Activated CD8-positive, alpha-beta memory T cell treated with anti-CD3 and anti-CD28 coated beads for 1 hour (primary cell): ENCODE data around the gene MPLKIP.
"Not testable (repeated sequence)": the region's sequence is repeated elsewhere in the genome, so short reads cannot be mapped to it uniquely, and the experiment has no call there.

Experiments
- DNase-seq, 2 donors: peaks; one replicate each; pipeline ENCODE4 v3.0.0-alpha.2; 2020; ENCODE audit warnings: low read depth in 1 of 2; ENCODE audit errors: extremely low read depth in 1 of 2

The MPLKIP gene

DNA sequence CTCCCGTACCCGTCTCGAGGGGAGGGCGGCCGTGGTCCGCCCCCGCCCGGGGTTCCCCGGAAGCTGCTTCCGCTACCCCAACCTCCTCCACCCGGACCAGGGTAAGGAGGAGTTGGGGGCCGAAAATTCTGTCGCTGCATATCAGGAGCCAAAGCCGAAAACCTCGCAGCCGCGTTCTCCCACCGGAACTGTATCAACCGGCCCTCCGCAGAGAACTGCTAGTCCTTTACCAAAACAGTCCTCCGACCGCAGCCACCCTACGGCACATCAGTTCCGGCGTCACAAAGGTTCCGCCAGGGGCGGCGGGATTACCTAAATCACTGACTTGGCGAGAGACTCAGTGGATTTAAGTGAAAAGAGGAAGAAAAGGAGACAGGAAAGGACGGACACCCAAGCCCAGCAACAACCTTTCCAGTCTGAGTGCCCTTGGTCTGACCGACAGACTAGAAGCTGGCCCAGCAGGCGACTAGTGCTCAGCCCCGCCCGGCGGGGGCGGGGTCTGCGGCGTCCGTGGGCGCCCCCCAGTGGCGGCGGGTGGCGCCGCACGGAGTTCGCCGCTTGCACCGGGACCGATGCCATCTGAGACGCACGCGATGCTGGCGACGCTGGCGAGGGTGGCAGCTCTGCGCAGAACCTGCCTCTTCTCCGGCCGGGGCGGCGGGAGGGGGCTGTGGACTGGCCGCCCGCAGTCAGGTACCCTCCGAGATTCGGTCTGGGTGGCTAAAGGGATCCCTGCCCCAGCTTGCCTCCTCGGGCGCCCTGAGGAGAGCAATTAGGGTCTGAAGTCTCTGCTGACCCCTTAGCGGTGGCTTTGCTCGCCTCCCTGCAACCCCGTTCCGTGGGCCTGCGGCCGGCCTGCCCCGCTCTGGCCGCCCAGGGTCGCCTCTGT is at the start of gene MPLKIP, which contains the start of gene SUGCT:
Gene MPLKIP, minus strand, starts transcription at position 195 of the 889 bp plus-strand sequence. Its CDS starts 55 bp downstream, at position 140.
Gene SUGCT, plus strand, starts transcription at position 578 of the 889 bp plus-strand sequence.
- peak; percentile 68 to 74 for DNase-seq

- DNase-seq = no peak
These were observed 48.0 kb upstream of the MPLKIP start for GRCh38 chr7:40182452-40182851.

GRCh38 chr7:40177071-40177470 is 42.6 kb upstream of the MPLKIP start:
- DNase-seq = no peak

DNA sequence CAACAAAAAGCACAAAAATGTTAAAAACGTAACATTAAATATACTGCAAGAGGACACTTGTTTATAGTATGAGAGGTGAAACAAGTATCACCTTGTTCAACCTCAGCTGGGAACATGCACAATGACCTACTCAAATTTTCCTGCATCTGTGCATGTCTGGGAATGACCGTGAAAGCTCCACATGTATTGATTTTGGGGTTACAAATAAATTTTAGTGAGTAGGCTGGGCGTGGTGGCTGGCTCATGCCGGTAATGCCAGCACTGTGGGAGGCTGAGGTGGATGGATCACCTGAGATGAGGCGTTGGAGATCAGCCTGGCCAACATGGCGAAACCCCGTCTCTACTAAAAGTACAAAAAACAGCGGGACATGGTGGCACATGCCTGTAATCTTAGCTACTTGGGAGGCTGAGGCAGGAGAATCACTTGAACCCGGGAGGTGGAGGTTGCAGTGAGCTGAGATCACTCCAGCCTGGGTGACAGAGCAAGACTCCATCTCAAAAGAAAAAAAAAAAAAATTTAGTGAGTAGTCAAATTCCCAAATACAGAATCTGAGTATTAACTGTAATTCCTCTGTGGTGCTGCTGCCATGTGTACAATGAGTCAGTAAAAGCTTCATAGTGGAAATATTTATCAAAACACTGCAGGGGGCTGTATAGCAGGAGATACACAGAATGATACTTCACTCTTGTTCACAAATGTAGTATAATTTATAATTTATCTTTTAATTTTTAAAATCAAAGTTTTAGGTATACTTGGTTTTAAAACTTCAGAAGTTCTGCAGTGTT is 41.5 kb upstream of the MPLKIP start:
- no peak for DNase-seq

GRCh38 chr7:40175256-40175655 is 40.8 kb upstream of the MPLKIP start:
- not testable (repeated sequence) for DNase-seq

GRCh38 chr7:40173121-40173520 is 38.7 kb upstream of the MPLKIP start:
- not testable (repeated sequence) for DNase-seq

GRCh38 chr7:40168266-40168665 is 33.8 kb upstream of the MPLKIP start:
- not testable (repeated sequence) for DNase-seq

GRCh38 chr7:40167291-40167690 is 32.9 kb upstream of the MPLKIP start:
- no peak for DNase-seq

- no peak for DNase-seq
These were observed 30.8 kb upstream of the MPLKIP start for GRCh38 chr7:40165216-40165615.

DNA sequence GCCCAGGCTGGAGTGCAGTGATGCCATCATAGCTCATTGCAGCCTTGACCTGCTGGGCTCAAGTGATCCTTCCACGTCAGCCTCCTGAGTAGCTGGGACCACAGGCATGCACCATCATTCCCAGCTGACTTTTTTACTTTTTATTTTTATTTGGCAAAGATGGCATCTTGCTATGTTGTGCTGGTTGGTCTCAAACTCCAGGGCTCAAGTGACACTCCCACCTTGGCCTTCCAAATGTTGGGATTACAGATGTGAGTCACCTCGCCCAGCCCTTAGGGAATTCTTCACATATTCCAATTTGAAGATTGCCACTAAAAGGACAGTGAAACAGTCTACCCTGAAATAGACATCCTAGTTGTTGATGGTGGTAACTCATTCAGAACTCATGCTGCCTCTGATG is 28.1 kb upstream of the MPLKIP start:
- no peak for DNase-seq

- no peak for DNase-seq
These were observed 22.6 kb upstream of the MPLKIP start for GRCh38 chr7:40156988-40157387.

DNA sequence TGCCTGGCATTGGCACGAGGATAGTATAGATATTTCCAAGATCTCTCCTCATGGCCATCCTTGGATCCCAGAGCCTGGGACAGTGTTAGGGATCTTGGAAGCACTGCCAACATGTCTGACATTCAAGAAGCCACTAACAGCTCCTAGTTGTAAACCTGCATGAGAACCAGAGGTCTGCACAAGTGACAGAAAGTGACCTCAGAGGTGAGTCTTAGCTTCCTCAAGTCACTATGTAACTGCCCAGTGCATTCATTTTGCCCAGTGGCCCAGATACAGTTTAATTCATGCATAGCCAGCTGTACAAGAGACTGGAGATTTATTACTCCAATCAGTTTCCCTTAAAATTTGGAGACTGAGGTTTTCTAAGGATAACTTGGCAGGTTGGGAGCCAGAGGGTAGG is 17.1 kb upstream of the MPLKIP start:
- no peak for DNase-seq

- no peak for DNase-seq
These were observed 14.2 kb upstream of the MPLKIP start for GRCh38 chr7:40148671-40149070.

GRCh38 chr7:40148247-40148580 is 13.8 kb upstream of the MPLKIP start:
- DNase-seq = not testable (repeated sequence)

DNA sequence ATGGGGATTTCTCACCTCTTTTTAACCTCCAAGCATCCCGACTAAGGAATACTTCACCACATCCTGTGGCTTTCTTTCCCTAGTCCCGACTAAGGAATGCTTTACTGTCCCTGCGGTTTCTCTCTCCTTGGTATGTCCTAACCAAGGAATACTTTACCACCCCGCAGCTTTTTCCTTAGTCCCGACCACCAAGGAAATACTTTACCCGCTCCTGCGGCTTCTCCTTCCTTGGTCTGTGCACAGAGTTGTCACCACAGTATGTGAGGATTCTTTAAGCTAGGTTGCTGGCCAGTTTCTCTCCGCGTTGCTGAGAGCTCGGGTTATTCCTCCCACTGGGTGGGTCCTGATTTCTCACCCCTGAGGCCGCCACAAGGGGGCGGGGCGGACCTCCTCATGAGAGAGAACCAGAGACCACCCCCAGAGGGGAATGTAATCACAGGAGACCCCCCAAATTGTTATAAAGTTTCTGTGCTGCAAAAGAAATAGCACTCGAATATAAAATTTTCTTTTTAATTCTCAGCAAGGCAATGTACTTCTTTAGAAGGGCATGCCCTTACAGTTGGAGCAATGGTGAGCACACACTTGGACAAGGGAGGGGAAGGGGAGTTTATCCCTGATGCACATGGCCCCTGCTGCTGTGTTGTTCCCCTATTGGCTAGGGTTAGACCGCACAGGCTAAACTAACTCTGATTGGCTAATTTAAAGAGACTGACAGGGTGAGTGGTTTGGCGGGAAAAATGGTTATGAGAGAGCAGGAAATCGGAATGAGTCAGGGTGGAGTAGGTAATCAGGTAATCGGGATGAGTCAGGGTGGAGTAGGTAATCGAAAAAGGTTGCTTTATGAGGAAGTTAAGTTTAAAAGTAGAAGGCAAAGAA is 13.2 kb upstream of the MPLKIP start:
- no peak for DNase-seq

- not testable (repeated sequence) for DNase-seq
These were observed 11.2 kb upstream of the MPLKIP start for GRCh38 chr7:40145596-40146130.

- not testable (repeated sequence) for DNase-seq
These were observed 7.5 kb upstream of the MPLKIP start for GRCh38 chr7:40141916-40142315.

DNA sequence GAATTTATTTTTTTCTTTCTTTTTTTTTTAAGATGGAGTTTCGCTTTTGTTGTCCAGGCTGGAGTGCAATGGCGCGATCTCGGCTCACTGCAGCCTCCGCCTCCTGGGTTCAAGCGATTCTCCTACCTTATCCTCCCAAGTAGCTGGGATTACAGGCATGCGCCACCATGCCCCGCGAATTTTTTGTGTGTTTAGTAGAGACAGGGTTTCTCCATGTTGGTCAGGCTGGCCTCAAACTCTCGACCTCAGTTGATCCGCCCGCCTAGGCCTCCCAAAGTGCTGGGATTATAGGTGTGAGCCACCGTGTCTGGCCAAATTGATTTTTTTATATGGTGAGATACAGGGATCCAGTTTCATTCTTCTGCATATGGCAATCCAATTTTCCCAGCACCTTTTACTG is 5.5 kb upstream of the MPLKIP start:
- DNase-seq = not testable (repeated sequence)

- no peak for DNase-seq
These were observed 4.6 kb upstream of the MPLKIP start for GRCh38 chr7:40138973-40139372.

- no peak for DNase-seq
These were observed 3.1 kb upstream of the MPLKIP start for GRCh38 chr7:40137563-40137962.

DNA sequence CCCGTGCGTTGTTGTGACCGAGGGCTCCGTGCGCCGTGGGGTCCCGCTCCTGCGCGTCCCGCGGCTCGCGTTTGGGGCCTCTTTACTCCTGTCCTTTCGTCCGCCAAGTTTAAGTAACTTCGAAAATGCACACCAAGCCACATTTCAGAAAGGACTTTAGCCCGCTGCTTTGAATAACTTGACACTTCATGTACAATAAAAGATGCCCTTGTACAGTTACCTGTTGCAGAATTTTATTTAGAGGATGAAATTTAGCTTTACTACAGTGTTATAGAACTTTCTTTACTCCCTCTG is 842 bp upstream of the MPLKIP start:
- peak in 1 of 2 donors; percentile 2 for DNase-seq
